ENCODE measurements around the gene IL17C. TPM values are rescaled to one million over a fixed set of nuclear protein-coding genes. Genes with fewer than 3 reads are reported as not detected.

IL17C gene
- total and polyA plus RNA-seq, 2 donors (not counting 1 experiment from before 2014, with no cell fraction given): 1.3 to 1.5 TPM

DNA sequence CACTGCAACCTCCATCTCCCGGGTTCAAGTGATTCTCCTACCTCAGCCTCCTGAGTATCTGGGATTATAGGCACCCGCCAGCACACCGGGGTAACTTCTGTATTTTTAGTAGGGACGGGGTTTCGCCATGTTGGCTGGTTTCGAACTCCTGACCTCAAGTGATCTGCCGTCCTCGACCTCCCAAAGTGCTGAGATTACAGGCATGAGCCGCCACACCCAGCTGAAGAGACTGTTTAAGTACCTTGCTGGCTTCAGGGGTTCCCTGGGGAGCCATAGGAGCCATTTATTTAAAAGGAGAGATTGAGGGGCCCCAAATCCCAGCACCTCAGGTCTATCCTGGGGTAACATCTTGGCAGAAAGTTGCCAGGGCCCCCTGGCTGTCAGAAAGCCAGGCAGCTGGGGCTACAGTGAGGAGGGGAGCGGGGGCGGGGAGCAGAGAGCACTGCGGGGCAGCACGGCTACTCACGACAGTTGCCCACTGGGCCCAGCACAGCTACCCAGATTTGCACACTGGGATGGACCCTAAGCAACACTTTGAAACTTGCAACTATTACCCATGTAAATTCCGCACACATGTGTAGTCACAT lies 46.3 kb downstream of the IL17C start:
- Histone ChIP-seq H3K4me3 (ENCODE audit: control extremely low read depth in 1 of 5, extremely low read depth in 1 of 5, insufficient read depth in 1 of 5, low read depth in 2 of 5, low read length in 4 of 5) (peak overlapping the region in 3 of 5 experiments; percentile 30 to 91 (median 84)), H3K27ac (ENCODE audit: low read length in 2 of 2) (no peak overlapping the region)

More for the DNA sequence above, 46.3 kb downstream of the IL17C start:
- H3K79me2 ChIP-seq (ENCODE audit: control insufficient read depth, insufficient read depth, low read length): peaks cover 28% of the 10 kb centered on the region
- peak overlapping the region; percentile 66 for H3K27ac Mint-ChIP-seq
- peaks cover 43% of the 10 kb centered on the region for H3K4me1 Mint-ChIP-seq
- CTCF ChIA-PET: interaction anchor here (0.7 to 1.9 kb wide), 13 partner anchors 16 to 235 kb away, joined by 3 to 13 read pairs (median 4); partner anchors contain the start of genes MVD and ZC3H18
- peak overlapping the region; percentile 97 for H3K4me2 ChIP-seq (replicated peaks; ENCODE audit: low read depth, low read length, poor library complexity, severe bottlenecking)
- H3K9ac ChIP-seq (ENCODE audit: low read length): no peak overlapping the region
- peaks cover 37 to 60% of the 10 kb centered on the region in 2 donors for H3K4me1 ChIP-seq (ENCODE audit: control insufficient read depth in 2 of 2, insufficient read depth in 2 of 2, low read length in 2 of 2)
- H3K9me3 ChIP-seq (ENCODE audit: control extremely low read depth in 1 of 3, control insufficient read depth in 2 of 3, insufficient read depth in 1 of 3, low read length in 2 of 3): peaks cover 0 to 4% (median 0%) of the 10 kb centered on the region in 3 donors
- H2AFZ ChIP-seq (ENCODE audit: insufficient read depth, low read depth, low read length, poor library complexity, severe bottlenecking): no peak overlapping the region
- peaks cover 0 to 6% of the 10 kb centered on the region in 2 experiments for H3K36me3 ChIP-seq (replicated peaks in 1 of 2; ENCODE audit: control extremely low read depth in 1 of 2, control insufficient read depth in 1 of 2, extremely low read depth in 1 of 2, insufficient read depth in 2 of 2, low read length in 1 of 2)
- H3K9me3 Mint-ChIP-seq (ENCODE audit: insufficient read depth): no peaks in the 10 kb centered on the region
- POLR2A ChIA-PET: interaction anchor here (0.7 to 1.4 kb wide), 6 partner anchors 17 to 874 kb away, joined by 3 to 12 read pairs (median 3); no protein-coding TSS in a partner anchor
- peak overlapping the region; percentile 81 for H3K4me3 Mint-ChIP-seq
- no peaks in the 10 kb centered on the region for H3K27me3 Mint-ChIP-seq
- no peak for DNase-seq
- H4K20me1 ChIP-seq (ENCODE audit: control insufficient read depth, insufficient read depth, low read length, poor library complexity, severe bottlenecking): peaks cover 25% of the 10 kb centered on the region
- 87% methylated on average over 12 of the region's 15 CpGs for WGBS (ENCODE audit: insufficient coverage)
- H3K27me3 ChIP-seq (replicated peaks in 1 of 4; ENCODE audit: control extremely low read depth in 1 of 4, control insufficient read depth in 3 of 4, insufficient read depth in 4 of 4, low read length in 3 of 4): no peaks in the 10 kb centered on the region
- TF ChIP-seq, protein P1, sequence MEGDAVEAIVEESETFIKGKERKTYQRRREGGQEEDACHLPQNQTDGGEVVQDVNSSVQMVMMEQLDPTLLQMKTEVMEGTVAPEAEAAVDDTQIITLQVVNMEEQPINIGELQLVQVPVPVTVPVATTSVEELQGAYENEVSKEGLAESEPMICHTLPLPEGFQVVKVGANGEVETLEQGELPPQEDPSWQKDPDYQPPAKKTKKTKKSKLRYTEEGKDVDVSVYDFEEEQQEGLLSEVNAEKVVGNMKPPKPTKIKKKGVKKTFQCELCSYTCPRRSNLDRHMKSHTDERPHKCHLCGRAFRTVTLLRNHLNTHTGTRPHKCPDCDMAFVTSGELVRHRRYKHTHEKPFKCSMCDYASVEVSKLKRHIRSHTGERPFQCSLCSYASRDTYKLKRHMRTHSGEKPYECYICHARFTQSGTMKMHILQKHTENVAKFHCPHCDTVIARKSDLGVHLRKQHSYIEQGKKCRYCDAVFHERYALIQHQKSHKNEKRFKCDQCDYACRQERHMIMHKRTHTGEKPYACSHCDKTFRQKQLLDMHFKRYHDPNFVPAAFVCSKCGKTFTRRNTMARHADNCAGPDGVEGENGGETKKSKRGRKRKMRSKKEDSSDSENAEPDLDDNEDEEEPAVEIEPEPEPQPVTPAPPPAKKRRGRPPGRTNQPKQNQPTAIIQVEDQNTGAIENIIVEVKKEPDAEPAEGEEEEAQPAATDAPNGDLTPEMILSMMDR (IDR thresholded peaks at IDR 0.05): no peak
- no peak for TF ChIP-seq EZH2 (IDR thresholded peaks at IDR 0.05; ENCODE audit: borderline replicate concordance, insufficient read depth, low read depth, low read length, poor library complexity, severe bottlenecking)
- no peak for ATAC-seq (ENCODE audit: low read depth)
- intact Hi-C loops (cut with micrococcal nuclease): loop anchor here (10.0 kb wide), 1 partner anchor 880 kb away; the partner anchor contains the start of gene RPL13

Measured in B cell (primary cell).